Measurements from ENCODE around the gene MRPL21.

- TF ChIP-seq, protein P1, sequence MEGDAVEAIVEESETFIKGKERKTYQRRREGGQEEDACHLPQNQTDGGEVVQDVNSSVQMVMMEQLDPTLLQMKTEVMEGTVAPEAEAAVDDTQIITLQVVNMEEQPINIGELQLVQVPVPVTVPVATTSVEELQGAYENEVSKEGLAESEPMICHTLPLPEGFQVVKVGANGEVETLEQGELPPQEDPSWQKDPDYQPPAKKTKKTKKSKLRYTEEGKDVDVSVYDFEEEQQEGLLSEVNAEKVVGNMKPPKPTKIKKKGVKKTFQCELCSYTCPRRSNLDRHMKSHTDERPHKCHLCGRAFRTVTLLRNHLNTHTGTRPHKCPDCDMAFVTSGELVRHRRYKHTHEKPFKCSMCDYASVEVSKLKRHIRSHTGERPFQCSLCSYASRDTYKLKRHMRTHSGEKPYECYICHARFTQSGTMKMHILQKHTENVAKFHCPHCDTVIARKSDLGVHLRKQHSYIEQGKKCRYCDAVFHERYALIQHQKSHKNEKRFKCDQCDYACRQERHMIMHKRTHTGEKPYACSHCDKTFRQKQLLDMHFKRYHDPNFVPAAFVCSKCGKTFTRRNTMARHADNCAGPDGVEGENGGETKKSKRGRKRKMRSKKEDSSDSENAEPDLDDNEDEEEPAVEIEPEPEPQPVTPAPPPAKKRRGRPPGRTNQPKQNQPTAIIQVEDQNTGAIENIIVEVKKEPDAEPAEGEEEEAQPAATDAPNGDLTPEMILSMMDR (IDR thresholded peaks at IDR 0.05) = no peak
- TF ChIP-seq POLR2A (IDR thresholded peaks at IDR 0.05) (no peak), POLR2AphosphoS5 (IDR thresholded peaks at IDR 0.05; ENCODE audit: insufficient read depth in 1 of 2, low read depth in 1 of 2) (no peak)
These were observed 20.0 kb upstream of the MRPL21 start for GRCh38 chr11:68923614-68924013.

Data from vagina (tissue), 2 donors.